Neural crest cell (in vitro differentiated cells): ENCODE data around the gene ANKRD29. TPM values are rescaled to one million over a fixed set of nuclear protein-coding genes. Genes with fewer than 3 reads are reported as not detected.
"Not testable (repeated sequence)": the region's sequence is repeated elsewhere in the genome, so short reads cannot be mapped to it uniquely, and the experiment has no call there.

Source experiments
- DNase-seq: peaks from one replicate; pipeline ENCODE4 v3.0.0; 2021; ENCODE audit warnings: low read depth, mixed read lengths, low spot score
- H3K27ac Mint-ChIP-seq: one replicate; pipeline ENCODE4 v1.8.0; 2021; ENCODE audit warnings: mild to moderate bottlenecking, mixed read lengths; ENCODE audit not compliant: unreplicated experiment
- H3K27me3 Mint-ChIP-seq: 2 replicates; pipeline ENCODE4 v1.8.0; 2021; ENCODE audit warnings: low read depth, mild to moderate bottlenecking, mixed read lengths
- H3K36me3 Mint-ChIP-seq: 2 replicates; pipeline ENCODE4 v1.8.0; 2021; ENCODE audit warnings: low read depth, mild to moderate bottlenecking, mixed read lengths
- H3K4me1 Mint-ChIP-seq: 2 replicates; pipeline ENCODE4 v1.8.0; 2021; ENCODE audit warnings: mixed read lengths
- H3K4me3 Mint-ChIP-seq: one replicate; pipeline ENCODE4 v1.8.0; 2021; ENCODE audit warnings: mild to moderate bottlenecking, mixed read lengths
- H3K9me3 Mint-ChIP-seq: 2 replicates; pipeline ENCODE4 v1.8.0; 2021; ENCODE audit warnings: mixed read lengths
- total RNA-seq: library from RNA; stranded (reverse); gene quantifications from 2 replicates; pipeline ENCODE4 v1.2.1, GENCODE V29; 2021
- TF ChIP-seq, protein P1 (sequence below): fragments of 200-600 bp; sonication (generic); conservative IDR thresholded peaks from 2 replicates; pipeline ENCODE4 v1.5.0; 2021; ENCODE audit warnings: antibody characterized with exemption, mild to moderate bottlenecking

The ANKRD29 gene
- total RNA-seq, 1 donor from 2014 or later, result 0.61 TPM

DNA sequence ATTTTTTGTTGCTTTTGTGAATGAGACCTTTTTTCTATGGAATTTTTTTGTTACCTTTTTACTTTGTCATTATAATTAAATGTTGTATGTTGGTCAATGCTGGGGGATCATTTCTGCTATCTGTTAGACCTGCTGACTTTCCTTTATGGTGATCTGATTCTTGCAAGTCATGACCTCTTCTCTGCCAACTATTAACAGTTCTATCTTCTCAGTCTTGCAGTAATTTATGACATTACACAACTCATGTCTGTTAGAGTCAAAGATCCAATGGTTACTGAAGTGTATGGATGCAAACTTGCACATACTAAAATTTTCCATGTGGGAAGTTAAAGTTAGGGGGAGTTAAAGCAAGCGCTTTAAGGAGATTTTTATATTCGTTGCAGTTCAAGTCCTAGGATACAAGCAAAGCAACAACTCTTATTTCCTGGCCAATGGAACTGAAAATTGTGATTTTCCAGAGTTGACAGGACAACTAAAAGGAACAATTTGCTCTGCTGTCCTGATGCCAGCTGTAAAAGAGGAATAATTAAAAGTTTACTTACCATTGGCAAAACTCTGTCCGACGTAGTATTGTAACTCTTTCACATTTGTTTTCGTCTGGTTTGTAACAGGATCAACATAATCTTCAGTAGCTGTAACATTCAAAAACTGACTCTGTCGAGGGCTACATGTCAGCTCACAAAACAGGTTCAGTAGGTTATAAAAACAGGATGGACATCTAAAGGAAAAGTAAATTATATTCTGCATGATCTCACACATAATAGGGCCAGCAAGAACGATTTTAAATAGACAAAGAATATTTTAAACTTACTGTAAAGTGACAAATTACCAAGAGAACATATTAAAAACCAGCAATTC lies 94.2 kb downstream of the ANKRD29 start:
- Mint-ChIP-seq H3K36me3 (peaks cover 27% of the 10 kb centered on the region), H3K4me3 (no peak overlapping the region), H3K9me3 (no peaks in the 10 kb centered on the region), H3K4me1 (peaks cover under 1% of the 10 kb centered on the region), H3K27me3 (no peaks in the 10 kb centered on the region), H3K27ac (no peak overlapping the region)
- TF ChIP-seq, protein P1, sequence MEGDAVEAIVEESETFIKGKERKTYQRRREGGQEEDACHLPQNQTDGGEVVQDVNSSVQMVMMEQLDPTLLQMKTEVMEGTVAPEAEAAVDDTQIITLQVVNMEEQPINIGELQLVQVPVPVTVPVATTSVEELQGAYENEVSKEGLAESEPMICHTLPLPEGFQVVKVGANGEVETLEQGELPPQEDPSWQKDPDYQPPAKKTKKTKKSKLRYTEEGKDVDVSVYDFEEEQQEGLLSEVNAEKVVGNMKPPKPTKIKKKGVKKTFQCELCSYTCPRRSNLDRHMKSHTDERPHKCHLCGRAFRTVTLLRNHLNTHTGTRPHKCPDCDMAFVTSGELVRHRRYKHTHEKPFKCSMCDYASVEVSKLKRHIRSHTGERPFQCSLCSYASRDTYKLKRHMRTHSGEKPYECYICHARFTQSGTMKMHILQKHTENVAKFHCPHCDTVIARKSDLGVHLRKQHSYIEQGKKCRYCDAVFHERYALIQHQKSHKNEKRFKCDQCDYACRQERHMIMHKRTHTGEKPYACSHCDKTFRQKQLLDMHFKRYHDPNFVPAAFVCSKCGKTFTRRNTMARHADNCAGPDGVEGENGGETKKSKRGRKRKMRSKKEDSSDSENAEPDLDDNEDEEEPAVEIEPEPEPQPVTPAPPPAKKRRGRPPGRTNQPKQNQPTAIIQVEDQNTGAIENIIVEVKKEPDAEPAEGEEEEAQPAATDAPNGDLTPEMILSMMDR, result no peak
- DNase-seq, result no peak

DNA sequence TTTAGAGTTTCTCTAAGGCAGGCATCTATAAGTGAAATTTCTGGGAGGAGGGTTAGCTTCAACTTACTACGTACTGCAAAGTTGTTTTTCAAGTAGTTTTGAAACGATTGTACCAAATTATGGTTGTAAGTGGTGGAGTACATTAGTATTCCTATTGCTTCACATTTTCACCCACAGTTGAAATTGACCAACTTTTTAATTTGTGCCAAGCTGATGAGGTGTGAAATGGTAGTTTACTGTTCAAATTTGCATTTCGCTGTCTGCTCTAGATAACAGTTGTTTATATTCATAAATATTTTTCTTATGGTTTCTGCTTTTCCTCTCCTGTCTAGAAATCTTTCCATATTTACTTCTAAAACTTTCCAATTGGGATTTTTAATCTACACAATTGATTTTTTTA lies 95.0 kb downstream of the ANKRD29 start:
- TF ChIP-seq, protein P1, result no peak
- Mint-ChIP-seq H3K36me3 (peaks cover 30% of the 10 kb centered on the region), H3K27ac (no peak overlapping the region), H3K27me3 (no peaks in the 10 kb centered on the region), H3K4me1 (no peaks in the 10 kb centered on the region), H3K9me3 (no peaks in the 10 kb centered on the region), H3K4me3 (no peak overlapping the region)
- DNase-seq, result no peak

DNA sequence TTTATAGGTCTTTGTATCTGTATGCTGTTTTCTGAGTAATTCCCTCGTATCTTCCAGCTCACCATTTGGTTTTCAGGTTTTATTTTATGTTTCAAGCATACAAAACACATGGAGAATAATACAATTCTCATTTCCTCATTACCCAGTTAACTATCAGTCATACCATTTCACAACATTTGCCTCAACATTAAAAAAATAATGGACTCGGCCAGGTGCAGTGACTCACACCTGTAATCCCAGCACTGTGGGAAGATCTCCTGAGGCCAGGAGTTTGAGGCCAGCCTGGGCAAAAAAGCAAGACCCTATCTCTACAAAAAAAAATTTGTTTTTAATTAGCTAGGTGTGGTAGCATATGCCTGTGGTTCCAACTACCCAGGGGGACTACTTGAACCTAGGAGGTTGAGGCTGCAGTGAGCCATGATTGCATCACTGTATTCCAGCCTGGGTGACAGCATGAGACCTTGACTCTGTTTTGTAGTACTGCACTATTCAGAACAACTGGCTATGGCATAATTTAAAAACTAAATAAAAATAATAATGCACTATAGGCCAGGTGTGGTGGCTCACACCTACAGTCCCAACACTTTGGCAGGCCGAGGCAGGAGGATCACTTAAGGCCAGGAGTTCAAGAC lies 96.7 kb downstream of the ANKRD29 start:
- Mint-ChIP-seq H3K4me1 (no peaks in the 10 kb centered on the region), H3K27ac (peak overlapping the region; percentile 70), H3K27me3 (no peaks in the 10 kb centered on the region), H3K36me3 (peaks cover 33% of the 10 kb centered on the region), H3K4me3 (no peak overlapping the region), H3K9me3 (no peaks in the 10 kb centered on the region)
- DNase-seq, result no peak
- TF ChIP-seq, protein P1, result no peak

DNA sequence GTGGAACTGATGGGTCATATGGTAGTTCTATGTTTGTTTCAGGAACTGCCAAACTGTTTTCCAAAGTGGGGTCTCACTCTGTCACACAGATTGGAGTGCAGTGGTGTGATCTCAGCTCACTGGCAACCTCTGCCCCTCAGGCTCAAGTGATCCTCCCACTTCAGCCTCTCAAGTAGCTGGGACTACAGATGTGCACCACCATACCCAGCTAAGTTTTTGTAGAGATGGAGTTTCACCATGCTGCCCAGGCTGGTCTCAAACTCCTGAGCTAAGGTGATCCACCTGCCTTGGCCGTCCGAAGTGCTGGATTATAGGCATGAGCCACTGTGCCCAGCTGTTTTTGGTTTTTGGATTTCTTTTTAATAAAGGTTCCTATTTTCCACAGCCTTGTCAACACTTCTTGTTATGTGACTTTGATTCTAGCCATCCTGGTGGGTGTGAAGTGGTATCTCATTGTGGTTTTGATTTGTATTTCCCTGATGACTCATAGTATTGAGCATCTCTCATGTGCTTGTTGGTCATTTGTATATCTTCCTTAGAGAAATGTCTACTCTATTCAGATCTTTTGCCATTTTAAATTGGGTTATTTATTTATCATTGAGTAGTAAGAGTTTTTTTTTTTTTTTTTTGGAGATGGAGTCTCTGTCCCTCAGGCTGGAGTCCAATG lies 99.2 kb downstream of the ANKRD29 start:
- H3K27me3 Mint-ChIP-seq, result no peaks in the 10 kb centered on the region

DNA sequence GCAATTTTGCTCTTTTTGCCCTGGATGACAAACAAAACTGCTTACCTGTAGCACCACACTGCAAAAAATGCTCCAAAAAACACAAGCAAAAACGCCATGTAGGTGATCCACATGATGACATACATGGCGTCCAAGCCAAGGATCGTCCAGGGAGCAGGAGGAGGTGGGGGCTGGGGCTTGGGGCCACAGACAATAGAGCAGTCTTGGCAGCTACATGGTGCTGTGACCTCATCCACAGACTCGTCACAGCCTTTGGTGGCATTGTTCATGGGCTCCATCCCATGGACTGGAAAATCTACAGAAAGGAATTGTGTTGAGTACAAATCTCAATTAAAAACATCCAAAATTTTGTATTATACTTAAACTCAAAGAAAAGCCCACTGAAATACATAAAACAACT lies 102.5 kb downstream of the ANKRD29 start:
- Mint-ChIP-seq H3K4me3 (no peak overlapping the region), H3K36me3 (peaks cover 26% of the 10 kb centered on the region), H3K9me3 (no peaks in the 10 kb centered on the region), H3K4me1 (no peaks in the 10 kb centered on the region), H3K27me3 (no peaks in the 10 kb centered on the region), H3K27ac (no peak overlapping the region)
- no peak for DNase-seq
- TF ChIP-seq, protein P1, result no peak

More for the DNA sequence above, 99.2 kb downstream of the ANKRD29 start:
- Mint-ChIP-seq H3K27ac (no peak overlapping the region), H3K4me3 (no peak overlapping the region), H3K9me3 (no peaks in the 10 kb centered on the region), H3K36me3 (peaks cover 27% of the 10 kb centered on the region), H3K4me1 (no peaks in the 10 kb centered on the region)
- TF ChIP-seq, protein P1, result no peak
- DNase-seq, result no peak

DNA sequence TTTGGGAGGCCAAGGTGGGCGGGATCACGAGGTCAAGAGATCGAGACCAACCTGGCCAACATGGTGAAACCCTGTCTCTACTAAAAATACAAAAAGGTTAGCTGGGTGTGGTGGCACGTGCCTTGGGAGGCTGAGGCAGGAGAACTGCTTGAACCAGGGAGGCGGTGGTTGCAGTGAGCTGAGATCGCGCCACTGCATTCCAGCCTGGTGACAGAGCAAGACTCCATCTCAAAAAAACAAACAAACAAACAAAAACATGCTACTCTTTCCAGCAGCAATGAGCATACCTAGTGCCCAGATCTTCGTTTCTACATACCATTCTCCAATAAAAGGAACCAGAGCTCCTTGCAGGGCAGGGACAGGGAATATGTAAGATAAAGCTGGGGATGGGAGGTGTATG lies 105.2 kb downstream of the ANKRD29 start:
- not testable (repeated sequence) for DNase-seq, H3K4me1 Mint-ChIP-seq, H3K9me3 Mint-ChIP-seq, H3K27me3 Mint-ChIP-seq, H3K27ac Mint-ChIP-seq, H3K4me3 Mint-ChIP-seq
- H3K36me3 Mint-ChIP-seq, result peaks cover 26% of the 10 kb centered on the region
